ENCODE results near the gene EYS. TPM values are rescaled to one million over a fixed set of nuclear protein-coding genes. Genes with fewer than 3 reads are reported as not detected.

EYS gene
- total RNA-seq, 2 donors from 2014 or later, result not detected

DNA sequence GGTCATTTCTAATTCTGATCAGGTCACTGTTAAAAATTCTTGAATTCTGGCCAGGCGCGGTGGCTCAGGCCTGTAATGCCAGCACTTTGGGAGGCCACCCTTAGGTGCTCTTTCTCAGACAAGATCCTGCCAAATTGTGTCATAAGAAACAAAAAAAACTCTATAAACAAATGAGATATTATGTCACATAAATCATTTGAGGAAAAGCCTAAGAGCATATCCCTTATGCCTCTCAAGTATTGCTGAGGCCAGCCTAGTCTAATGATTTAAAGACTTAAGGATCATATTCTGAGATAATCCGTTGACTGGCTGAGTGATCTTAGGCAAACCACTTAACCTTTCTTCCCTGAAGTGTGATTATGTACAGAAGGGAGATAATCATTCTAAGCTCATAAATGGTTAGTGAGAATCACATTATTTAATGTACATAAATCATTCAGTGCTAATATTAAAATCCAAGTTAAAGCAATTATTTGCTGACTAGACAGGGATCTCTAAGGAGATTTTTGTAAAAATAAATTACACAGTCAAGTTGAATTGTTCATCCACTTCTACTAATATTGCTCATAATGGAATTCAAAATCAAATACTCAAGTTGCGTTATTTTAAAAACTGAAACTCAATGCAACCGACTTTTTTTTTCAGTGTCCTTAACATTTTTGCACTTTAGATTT, 1706.1 kb downstream of the EYS start:
- H3K4me3 ChIP-seq, result no peak overlapping the region
- no peaks in the 10 kb centered on the region for H3K4me1 ChIP-seq
- H3K9me3 ChIP-seq, result no peaks in the 10 kb centered on the region
- no peak for DNase-seq (ENCODE audit: low spot score)
- H3K27ac ChIP-seq, result no peak overlapping the region
- TF ChIP-seq, protein P1, sequence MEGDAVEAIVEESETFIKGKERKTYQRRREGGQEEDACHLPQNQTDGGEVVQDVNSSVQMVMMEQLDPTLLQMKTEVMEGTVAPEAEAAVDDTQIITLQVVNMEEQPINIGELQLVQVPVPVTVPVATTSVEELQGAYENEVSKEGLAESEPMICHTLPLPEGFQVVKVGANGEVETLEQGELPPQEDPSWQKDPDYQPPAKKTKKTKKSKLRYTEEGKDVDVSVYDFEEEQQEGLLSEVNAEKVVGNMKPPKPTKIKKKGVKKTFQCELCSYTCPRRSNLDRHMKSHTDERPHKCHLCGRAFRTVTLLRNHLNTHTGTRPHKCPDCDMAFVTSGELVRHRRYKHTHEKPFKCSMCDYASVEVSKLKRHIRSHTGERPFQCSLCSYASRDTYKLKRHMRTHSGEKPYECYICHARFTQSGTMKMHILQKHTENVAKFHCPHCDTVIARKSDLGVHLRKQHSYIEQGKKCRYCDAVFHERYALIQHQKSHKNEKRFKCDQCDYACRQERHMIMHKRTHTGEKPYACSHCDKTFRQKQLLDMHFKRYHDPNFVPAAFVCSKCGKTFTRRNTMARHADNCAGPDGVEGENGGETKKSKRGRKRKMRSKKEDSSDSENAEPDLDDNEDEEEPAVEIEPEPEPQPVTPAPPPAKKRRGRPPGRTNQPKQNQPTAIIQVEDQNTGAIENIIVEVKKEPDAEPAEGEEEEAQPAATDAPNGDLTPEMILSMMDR (IDR thresholded peaks at IDR 0.05), result no peak
- no peaks in the 10 kb centered on the region for H3K27me3 ChIP-seq
- no peaks in the 10 kb centered on the region for H3K36me3 ChIP-seq

DNA sequence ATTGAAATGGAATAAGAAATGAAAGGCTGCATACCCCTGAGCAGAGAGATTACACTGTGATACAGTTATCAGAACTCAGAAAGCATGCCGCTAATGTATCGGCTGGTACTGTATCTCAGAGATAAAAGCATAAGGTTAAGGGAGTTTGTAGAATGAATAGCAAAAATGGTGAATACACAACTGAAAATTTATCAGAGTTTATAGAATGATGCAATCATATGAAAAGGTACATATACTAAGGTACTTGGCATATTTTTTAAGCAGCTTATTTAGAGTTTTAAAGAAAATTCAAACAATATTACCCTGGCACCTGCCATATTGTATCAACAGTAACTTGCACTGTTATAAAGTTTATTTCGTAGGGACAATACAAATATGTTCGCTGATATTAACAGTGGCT, 1707.4 kb downstream of the EYS start:
- no peaks in the 10 kb centered on the region for H3K4me1 ChIP-seq
- no peaks in the 10 kb centered on the region for H3K9me3 ChIP-seq
- TF ChIP-seq, protein P1 (IDR thresholded peaks at IDR 0.05), result no peak
- no peak overlapping the region for H3K4me3 ChIP-seq
- H3K27me3 ChIP-seq, result no peaks in the 10 kb centered on the region
- no peak overlapping the region for H3K27ac ChIP-seq
- no peaks in the 10 kb centered on the region for H3K36me3 ChIP-seq
- DNase-seq (ENCODE audit: low spot score), result no peak

DNA sequence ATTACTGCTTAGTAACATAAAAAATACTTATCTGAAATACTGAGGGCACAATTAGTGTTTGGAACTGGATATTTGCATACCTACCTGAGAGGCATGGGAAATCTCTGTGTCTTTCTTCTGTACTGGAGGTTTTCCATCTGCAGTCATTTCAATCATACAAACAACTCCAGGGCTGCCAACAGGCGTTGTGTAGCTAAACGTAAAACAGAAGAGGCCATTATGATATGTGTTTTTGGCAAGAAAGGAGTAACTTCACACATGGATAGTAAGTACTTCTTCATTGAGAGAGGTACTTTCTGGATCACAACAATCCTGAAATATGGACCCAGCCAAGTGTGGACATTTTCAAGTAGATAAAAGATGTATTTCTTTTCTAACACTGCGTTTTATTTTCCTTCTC, 1708.0 kb downstream of the EYS start:
- H3K4me3 ChIP-seq, result no peak overlapping the region
- H3K27me3 ChIP-seq, result no peaks in the 10 kb centered on the region
- TF ChIP-seq, protein P1 (IDR thresholded peaks at IDR 0.05), result no peak
- no peaks in the 10 kb centered on the region for H3K9me3 ChIP-seq
- no peaks in the 10 kb centered on the region for H3K4me1 ChIP-seq
- no peak for DNase-seq (ENCODE audit: low spot score)
- H3K36me3 ChIP-seq, result no peaks in the 10 kb centered on the region
- H3K27ac ChIP-seq, result no peak overlapping the region

DNA sequence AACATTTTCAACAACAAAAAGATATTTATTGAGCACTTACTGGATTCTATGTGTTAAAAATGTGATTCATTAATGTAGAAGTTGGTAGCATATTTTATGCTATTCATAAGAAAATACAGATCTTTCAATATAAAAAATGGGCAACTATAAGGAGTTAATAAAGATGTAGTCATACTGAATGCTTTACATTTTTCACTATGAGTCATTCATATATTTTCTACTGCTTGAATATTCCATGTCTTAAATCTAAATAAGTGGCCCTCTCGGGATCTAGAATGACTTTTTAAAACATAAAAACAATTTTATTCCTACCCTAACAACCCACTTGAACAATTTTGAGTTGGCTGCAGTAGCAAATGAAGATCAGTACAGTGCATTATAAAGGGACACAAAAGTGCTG, 1709.3 kb downstream of the EYS start:
- no peaks in the 10 kb centered on the region for H3K36me3 ChIP-seq
- no peak for DNase-seq (ENCODE audit: low spot score)
- H3K4me3 ChIP-seq, result no peak overlapping the region
- TF ChIP-seq, protein P1 (IDR thresholded peaks at IDR 0.05), result no peak
- H3K4me1 ChIP-seq, result no peaks in the 10 kb centered on the region
- H3K27ac ChIP-seq, result no peak overlapping the region
- no peaks in the 10 kb centered on the region for H3K9me3 ChIP-seq
- no peaks in the 10 kb centered on the region for H3K27me3 ChIP-seq

DNA sequence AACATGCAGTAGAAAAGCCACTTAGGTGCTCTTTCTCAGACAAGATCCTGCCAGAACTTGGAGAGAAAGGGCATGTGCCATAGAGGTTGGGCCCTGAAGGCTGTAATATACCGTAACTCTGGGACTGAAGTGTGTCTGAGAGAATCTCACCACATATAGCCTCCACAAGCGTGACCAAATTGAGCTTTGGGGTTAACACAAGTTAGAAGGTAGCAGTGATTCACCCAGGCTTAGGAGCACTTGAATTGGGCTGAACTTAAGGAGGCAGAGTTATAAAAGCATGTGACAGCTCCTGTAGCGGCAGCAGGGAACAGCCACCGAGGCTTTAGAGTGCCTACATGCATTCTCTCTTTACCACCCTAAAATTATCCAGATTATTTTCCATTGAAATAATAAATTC, 1709.8 kb downstream of the EYS start:
- DNase-seq (ENCODE audit: low spot score), result no peak
- H3K4me1 ChIP-seq, result no peaks in the 10 kb centered on the region
- H3K4me3 ChIP-seq, result no peak overlapping the region
- TF ChIP-seq, protein P1 (IDR thresholded peaks at IDR 0.05), result no peak
- no peaks in the 10 kb centered on the region for H3K36me3 ChIP-seq
- H3K27ac ChIP-seq, result no peak overlapping the region
- no peaks in the 10 kb centered on the region for H3K27me3 ChIP-seq
- H3K9me3 ChIP-seq, result no peaks in the 10 kb centered on the region

DNA sequence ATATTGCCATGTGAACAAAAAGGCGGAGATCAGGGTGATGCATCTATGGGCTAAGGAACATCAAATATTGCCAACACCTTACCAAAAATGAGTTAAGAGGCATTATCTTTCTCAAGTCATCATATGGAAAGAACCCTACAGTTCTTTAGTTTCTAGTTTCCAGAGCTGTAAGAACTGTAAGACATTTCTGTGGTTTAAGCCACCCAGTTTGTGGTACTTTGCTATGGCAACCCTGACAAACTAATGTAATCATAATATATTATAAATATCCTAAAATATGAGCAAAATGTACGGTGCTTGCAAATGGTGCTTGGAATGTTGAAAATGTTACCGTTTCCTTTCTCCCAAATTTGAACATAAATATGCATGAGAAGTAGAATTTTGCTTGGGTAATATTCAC, 1721.8 kb downstream of the EYS start:
- Histone ChIP-seq H3K27ac (no peak overlapping the region), H3K9me3 (no peaks in the 10 kb centered on the region), H3K27me3 (no peaks in the 10 kb centered on the region), H3K36me3 (no peaks in the 10 kb centered on the region), H3K4me3 (no peak overlapping the region), H3K4me1 (no peaks in the 10 kb centered on the region)
- TF ChIP-seq, protein P1 (IDR thresholded peaks at IDR 0.05), result no peak
- DNase-seq (ENCODE audit: low spot score), result no peak

Data from right atrium auricular region (tissue), 2 donors.